HG02852 (cell line): Measurements from ENCODE around the gene UBAP1L.
"Not testable (repeated sequence)": the region's sequence is repeated elsewhere in the genome, so short reads cannot be mapped to it uniquely, and the experiment has no call there.

Source experiments
- ATAC-seq: cut with Tn5 transposase; IDR thresholded peaks from one replicate; pipeline ENCODE4 v1.9.1; 2021; ENCODE audit warnings: mild to moderate bottlenecking, moderate library complexity; ENCODE audit not compliant: unreplicated experiment

The UBAP1L gene

GRCh38 chr15:65085207-65085753 lies 29.7 kb downstream of the UBAP1L start:
- no peak for ATAC-seq

- no peak for ATAC-seq
These were observed 30.3 kb downstream of the UBAP1L start for GRCh38 chr15:65084500-65085206.

- ATAC-seq = no peak
These were observed 31.7 kb downstream of the UBAP1L start for GRCh38 chr15:65083262-65083701.

GRCh38 chr15:65082303-65082953 lies 32.6 kb downstream of the UBAP1L start:
- no peak for ATAC-seq

GRCh38 chr15:65081758-65082157 lies 33.2 kb downstream of the UBAP1L start:
- ATAC-seq = no peak

- ATAC-seq = no peak
These were observed 33.7 kb downstream of the UBAP1L start for GRCh38 chr15:65081270-65081669.

GRCh38 chr15:65079580-65079979 lies 35.4 kb downstream of the UBAP1L start:
- no peak for ATAC-seq

GRCh38 chr15:65077981-65078352 lies 37.0 kb downstream of the UBAP1L start:
- no peak for ATAC-seq

- no peak for ATAC-seq
These were observed 37.6 kb downstream of the UBAP1L start for GRCh38 chr15:65077291-65077980.

- ATAC-seq = no peak
These were observed 38.3 kb downstream of the UBAP1L start, which contains the start of gene KBTBD13 for GRCh38 chr15:65076486-65077290. TSS of gene KBTBD13 (plus strand) at chr15:65076746. CDS start at chr15:65076816, 70 bp downstream.

GRCh38 chr15:65075607-65076395 lies 39.2 kb downstream of the UBAP1L start:
- ATAC-seq = not testable (repeated sequence)

- ATAC-seq = not testable (repeated sequence)
These were observed 40.1 kb downstream of the UBAP1L start for GRCh38 chr15:65074946-65075345.

- no peak for ATAC-seq
These were observed 42.4 kb downstream of the UBAP1L start for GRCh38 chr15:65072617-65073016.

GRCh38 chr15:65072027-65072426 lies 43.0 kb downstream of the UBAP1L start:
- ATAC-seq = no peak

GRCh38 chr15:65071381-65071811 lies 43.6 kb downstream of the UBAP1L start:
- no peak for ATAC-seq

GRCh38 chr15:65069779-65070546 lies 45.0 kb downstream of the UBAP1L start:
- no peak for ATAC-seq

- no peak for ATAC-seq
These were observed 45.8 kb downstream of the UBAP1L start for GRCh38 chr15:65069179-65069578.

GRCh38 chr15:65068403-65068788 lies 46.6 kb downstream of the UBAP1L start:
- ATAC-seq = no peak
